ENCODE data around the gene DHX30.

Gene DHX30

DNA sequence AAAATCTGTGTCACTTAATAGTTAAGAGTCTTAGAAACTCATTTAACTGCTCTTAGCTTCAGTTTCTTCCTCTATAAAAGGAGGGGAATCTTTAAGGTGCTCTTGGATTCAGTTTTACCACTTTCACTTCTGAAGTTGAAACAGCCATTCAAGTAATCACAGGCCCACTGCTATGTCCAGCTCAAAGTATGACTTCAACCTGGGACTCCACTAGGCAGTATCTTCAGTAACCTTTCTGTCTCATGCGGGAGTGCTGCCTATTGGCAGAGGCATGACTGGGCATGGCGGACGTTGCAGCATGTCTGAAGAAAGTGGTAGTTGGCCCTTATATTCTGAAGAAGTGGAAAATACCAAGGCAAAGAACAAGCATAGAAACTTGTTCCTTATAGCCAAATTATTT, 92.3 kb downstream of the DHX30 start:
- H3K4me3 ChIP-seq (ENCODE audit: low read length), result no peak overlapping the region

DNA sequence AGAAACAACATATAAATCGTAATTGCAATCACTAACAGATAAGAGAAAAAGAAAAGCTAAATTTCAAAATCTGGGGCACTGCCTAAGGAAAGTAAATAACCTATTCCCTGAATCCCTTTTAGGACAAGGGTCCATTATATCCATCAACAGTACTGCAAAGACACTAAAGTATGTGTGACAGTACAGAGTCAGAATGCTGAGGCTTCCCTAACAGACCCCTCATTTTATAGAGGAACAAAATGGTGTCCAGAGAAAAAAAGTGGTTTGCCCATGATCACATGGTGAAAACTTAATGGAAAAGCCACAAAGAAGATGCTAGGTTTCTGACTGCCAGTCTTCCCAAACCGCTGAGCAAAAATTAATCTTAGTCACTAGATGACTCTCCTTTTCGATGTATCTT, 93.8 kb downstream of the DHX30 start:
- TF ChIP-seq ZNF274 (IDR thresholded peaks at IDR 0.05; ENCODE audit: low read depth, low read length), result no peak
- H3K4me3 ChIP-seq (ENCODE audit: low read length), result no peak overlapping the region

More for the DNA sequence above, 92.3 kb downstream of the DHX30 start:
- TF ChIP-seq ZNF274 (IDR thresholded peaks at IDR 0.05; ENCODE audit: low read depth, low read length), result no peak

DNA sequence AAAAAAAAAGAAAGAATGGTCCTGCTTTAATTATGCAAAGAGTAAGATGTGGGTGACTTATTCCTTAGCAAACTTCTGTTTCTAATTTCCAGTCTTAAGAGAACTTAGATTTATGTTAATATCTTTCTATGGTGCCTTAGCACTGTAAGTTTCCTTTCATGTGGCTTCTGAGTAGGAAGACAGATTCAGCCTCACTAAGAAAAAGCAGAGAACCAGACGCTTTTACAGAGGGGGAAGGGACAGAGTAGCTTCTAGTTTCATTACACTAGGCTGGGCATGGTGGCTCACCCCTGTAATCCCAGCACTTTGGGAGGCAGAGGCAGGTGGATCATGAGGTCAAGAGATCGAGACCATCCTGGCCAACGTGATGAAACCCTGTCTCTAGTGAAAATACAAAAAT, 95.0 kb downstream of the DHX30 start:
- TF ChIP-seq ZNF274 (IDR thresholded peaks at IDR 0.05; ENCODE audit: low read depth, low read length), result no peak
- H3K4me3 ChIP-seq (ENCODE audit: low read length), result no peak overlapping the region

DNA sequence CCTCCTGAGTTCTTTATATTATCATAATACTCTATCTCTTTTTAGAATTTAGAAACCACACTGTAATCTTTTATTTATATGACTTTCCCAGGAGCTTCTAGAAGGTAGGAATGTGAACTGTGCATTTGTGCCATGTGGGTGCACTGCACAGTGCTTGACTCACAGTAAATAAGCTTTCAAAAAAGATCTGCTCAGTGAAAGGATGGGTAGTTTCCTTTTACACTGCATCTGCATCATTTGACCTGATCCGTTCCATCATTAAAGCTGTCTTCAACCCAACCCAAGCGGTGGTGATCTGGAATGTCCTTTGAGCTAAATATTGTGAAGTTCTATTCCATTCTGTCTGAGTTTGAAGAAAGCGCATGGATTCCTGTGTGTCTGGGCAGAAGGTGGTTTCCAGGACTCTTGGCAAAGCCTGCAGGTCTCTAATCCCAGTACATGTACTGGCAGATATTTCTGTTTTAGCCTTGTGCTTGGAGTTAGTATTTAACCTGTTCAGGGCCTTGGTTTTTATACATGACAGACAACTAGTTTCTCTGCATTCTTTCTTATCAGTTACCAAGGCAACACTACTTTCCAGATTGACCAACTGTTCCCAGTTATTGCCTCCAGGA, 96.7 kb downstream of the DHX30 start:
- no peak overlapping the region for H3K4me3 ChIP-seq (ENCODE audit: low read length)
- no peak for TF ChIP-seq ZNF274 (IDR thresholded peaks at IDR 0.05; ENCODE audit: low read depth, low read length)
